NCI-H460 (cell line): ENCODE results near the gene SIGLEC7. TPM values are rescaled to one million over a fixed set of nuclear protein-coding genes. Genes with fewer than 3 reads are reported as not detected.
A peak's percentile ranks its signal among the peaks of the same experiment; 100 is the strongest.

Source experiments
- DNase-seq: peaks from one replicate; pipeline ENCODE4 v3.0.0-alpha.2; 2016; ENCODE audit warnings: low read depth; ENCODE audit errors: extremely low read depth
- polyA plus RNA-seq: library from polyadenylated mRNA; depleted of rRNA; stranded (reverse); fragments of >200 nt; gene quantifications from 2 replicates; pipeline ENCODE4 v1.2.3, GENCODE V29; 2014; cell fraction: nucleus; rRNA removed
- total RNA-seq: library from RNA; depleted of rRNA; stranded (reverse); fragments of >200 nt; shearing (Covaris generic); gene quantifications from 2 replicates; pipeline ENCODE4 v1.2.3, GENCODE V29; 2014; rRNA removed

SIGLEC7 gene
- total RNA-seq = not detected in 2 replicates
- polyA plus RNA-seq = not detected in 2 replicates

GRCh38 chr19:51142119-51142518 is at the start of gene SIGLEC7:
TSS of gene SIGLEC7 (plus strand) at chr19:51142301. CDS start at chr19:51142370, 69 bp downstream.
- DNase-seq = no peak

GRCh38 chr19:51093101-51093500 is 49.0 kb upstream of the SIGLEC7 start:
- no peak for DNase-seq

GRCh38 chr19:51093510-51094345 is 48.4 kb upstream of the SIGLEC7 start:
- no peak for DNase-seq

DNA sequence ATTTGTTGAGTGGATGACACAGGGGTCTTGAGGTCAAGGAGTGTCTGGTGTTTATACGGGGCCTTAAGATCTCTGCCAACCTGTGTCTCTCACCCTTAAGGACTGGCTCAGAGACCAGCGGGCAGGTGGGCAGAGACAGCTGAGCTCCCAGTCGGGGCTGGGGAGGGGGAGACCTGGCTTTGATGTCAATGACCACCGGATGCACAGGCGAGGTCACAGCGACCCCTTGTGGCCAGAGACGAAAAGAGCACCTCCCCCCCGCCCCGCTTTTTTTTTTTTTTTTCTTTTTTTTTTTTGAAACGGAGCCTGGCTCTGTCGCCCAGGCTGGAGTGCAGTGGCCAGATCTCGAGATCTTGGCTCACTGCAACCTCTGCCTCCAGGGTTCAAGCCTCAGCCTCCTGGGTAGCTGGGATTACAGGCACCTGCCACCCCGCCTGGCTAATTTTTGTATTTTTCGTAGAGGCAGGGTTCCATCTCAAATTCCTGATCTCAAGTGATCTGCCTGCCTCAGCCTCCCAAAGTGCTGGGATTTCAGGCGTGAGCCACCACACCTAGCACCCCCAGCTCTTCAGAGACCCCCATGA is 47.3 kb upstream of the SIGLEC7 start:
- peak; percentile 21 for DNase-seq

DNA sequence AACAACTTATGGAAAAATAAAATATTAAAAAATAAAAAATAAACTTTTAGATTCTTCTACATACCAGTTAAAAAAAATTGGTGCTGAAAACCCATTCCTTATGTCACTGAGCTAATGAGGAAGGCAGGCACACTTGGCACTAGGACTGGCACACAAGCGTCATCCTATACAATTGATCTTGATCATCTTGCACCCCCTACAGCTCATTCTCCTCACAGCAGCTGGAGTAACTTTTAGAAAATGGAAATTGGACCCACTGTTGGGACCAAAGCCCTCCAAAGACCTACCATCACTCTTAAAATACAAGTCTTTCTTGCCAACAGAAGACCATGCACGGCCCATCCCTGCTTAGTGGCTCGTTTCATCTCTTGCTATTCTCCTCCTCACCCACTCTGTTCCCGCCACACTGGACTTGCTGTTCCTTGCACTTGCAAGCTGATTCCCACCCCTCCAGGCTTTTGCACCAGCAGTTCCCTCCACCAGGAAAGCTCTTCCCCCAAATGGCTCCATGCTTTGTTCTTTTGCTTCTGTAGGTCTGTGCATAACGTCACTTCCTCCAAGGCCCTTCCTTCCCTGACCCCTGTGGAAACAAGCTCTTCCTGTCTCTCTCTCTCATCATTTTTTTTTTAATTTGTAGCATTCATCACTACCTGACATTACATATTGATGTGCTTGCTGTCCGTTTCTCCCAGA is 45.5 kb upstream of the SIGLEC7 start:
- no peak for DNase-seq

- peak; percentile 33 for DNase-seq
Measured at GRCh38 chr19:51097166-51097738, 44.8 kb upstream of the SIGLEC7 start.

- no peak for DNase-seq
Measured at GRCh38 chr19:51097796-51098195, 44.3 kb upstream of the SIGLEC7 start.

DNA sequence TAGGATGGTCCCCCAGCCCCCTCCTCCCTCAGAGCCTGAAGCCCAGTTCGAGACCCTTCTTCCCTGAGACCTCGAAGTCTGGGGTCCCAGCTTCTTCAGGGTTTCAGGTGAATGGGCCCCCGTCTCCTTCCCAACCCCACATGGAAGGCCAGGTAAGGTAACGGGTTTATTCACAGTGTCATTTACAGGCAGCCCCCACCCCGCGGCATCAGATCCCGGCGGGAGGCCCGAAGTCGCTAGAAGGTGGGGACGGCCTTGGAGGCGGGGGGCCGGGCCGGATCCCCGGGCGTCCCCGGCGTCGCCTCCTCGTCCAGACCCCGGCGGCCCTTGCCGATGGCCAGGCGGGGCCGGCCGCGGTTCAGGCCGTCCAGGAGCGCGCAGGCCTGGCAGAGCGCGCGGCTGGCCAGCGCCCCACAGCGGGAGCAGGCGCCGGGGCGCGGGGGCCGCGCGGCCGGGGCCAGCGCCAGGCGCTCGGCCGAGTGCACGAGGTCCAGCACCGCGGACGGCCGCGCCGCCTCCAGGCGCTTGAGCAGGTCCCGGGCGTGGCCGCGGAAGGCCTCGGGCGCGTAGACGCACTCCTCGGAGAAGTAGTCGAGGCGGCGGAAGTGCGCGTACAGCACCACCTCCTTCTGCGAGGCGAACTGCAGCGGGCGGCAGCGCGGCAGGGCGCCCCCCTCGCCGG is 43.6 kb upstream of the SIGLEC7 start:
- no peak for DNase-seq

GRCh38 chr19:51099047-51099382 is 43.1 kb upstream of the SIGLEC7 start:
- no peak for DNase-seq

DNA sequence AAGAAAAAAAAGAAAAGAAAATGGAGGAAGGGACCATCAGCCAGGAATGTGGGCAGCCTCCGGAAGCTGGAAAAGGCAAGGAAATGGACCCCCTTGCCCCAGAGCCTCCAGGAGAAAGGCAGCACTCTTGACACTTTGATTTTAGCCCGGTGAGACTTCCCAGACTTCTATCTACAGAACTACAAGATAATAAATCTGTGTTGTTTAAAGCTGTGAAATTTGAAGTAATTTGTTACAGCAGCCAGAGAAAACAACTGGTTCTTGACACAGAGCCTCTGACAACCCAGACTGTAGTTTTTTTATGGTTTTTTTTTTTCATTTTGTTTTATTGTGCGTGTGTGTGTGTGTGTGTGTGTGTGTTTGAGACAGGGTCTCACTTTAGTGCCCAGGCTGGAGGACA is 41.5 kb upstream of the SIGLEC7 start:
- no peak for DNase-seq

DNA sequence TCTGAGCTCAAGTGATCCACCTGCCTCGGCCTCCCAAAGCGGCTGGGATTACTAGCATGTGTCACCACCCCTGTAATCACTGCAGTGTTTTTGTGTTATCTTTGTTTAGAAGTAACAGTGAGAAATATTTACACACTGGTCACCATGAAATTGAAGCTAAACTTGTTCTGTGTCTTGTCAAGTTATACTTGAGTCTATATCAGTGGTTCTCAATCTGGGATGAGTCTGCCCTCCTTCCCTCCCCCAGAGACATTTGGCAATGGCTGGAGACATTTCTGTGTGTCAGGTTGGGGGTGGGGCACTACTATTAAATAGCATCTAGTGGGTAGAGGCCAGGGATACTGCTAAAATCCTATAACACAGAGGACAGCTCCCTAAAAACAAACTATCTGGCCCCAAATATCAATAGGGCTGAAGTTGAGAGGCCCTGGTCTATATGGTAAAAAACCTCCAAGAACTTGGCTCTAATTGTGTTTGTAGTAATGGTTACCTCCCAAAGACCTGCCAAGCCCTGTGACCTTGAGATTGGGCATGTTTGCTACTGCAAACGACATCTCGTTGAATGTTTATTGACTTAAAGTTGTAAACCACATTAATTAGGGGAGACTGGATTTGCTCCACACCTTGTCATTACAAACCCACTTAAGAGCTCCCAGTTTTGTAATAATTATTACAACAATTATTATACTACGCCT is 40.8 kb upstream of the SIGLEC7 start:
- DNase-seq = no peak

DNA sequence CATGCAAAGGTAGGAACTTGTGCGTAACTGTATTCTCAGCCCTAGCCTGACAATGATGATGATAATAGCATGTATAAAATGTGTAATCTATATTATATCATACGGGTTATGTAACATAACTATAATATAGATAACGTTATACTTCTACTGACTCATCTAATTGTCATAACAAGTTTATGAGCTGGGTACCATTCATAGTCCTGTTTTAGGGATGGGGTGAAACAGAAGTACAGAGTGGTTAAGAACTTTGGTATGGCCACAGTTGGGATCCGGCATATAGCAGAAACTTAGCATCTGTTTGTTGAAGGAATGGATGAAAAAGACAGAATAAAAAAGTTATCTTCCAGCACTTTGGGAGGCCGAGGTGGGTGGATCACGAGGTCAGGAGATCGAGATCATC is 39.1 kb upstream of the SIGLEC7 start:
- no peak for DNase-seq

GRCh38 chr19:51103926-51104341 is 38.2 kb upstream of the SIGLEC7 start:
- DNase-seq = no peak

DNA sequence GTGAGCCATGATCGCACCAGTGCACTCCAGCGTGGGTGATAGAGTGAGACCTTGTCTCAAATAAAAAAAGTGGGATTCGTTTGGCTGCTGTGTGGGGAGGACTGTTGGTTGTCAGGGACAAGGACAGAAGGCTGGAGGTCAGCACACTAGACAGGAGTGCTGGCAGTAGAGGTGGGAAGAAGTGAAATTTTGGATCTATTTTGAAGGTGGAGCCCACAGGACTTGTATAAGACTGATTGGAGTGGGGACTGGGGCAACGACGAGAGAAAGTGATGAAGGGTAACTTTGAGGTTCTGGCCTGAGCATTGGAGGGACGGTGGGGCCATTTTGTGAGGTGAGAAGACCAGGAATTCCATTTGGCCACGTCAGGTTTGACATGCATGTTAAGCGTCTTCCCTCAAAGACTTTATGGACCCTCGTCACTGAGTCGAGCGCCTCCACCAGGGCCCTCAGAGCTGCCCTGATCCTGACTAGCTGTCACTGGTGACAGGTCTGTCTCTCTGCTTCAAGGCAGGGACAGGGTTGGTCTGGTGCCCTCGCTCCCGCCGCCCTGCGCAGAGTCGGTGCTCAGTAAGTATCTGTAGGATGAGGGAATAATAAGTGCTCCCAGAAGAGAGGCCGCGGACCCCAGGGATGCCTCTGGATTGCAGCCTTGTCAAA is 34.6 kb upstream of the SIGLEC7 start:
- DNase-seq = no peak

DNA sequence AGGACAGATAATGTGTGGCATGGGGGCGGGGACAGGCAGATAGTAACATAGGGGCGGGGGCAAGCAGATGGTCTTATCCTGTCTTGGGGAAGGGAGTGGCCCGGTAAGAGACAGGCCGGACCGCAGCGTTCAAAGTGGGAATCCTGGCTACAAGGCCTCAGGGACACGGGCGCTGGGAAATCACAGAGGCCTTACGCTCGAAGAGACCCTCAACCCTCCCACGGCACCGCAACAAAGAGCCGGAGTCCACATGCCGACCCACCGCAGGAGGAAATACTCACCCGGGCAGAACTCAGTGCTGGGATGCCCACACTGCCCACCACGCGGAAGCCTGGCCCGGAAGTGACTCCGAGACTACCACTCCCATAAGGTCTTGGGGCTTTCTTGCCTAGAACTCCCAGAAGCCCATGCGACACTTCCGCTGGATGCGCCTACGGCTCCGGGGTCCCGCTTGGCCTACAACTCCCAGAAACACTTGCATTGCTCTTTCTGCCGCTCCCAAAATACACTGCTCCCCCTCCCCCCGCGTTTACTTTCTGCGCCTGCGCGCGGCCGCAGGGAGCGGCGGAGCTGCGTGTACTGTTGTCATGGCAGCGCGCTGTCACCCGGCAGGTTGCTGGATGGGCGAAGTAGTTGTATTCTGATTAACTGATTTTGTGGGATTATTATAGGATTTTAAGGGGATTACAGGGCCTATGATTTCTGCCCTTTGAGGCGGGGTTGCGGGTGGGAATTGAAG is 33.9 kb upstream of the SIGLEC7 start, which contains the start of gene CTU1:
CTU1 (minus strand) TSS at position 344 of the 739 bp plus-strand sequence. CDS start 3,840 bp downstream, outside the sequence.
- DNase-seq = peak; percentile 97

- DNase-seq = no peak
Measured at GRCh38 chr19:51108805-51109146, 33.3 kb upstream of the SIGLEC7 start.

GRCh38 chr19:51110666-51110971 is 31.5 kb upstream of the SIGLEC7 start:
- DNase-seq = no peak

DNA sequence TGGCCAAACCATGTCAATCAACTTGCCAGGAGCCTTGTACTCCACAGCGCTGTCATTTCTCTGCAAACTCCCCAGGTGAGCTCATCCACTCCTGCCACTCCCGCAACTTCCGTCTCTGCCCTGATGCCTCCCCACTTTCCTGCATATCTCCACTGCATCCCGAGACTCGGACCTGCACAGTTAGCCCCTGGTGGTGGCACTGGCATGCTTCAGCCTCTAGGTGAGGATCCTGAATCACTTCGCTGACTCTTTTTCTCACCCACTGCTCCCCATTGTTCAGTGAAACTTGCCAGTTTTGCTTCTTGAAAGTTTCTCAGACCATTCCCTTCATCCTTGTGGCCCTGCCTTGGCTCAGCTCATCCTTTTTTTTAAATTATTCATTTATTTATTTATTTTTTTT is 30.5 kb upstream of the SIGLEC7 start:
- DNase-seq = no peak
